GM12864 (cell line): ENCODE measurements around the gene HELZ2.

Experiments used
- DNase-seq: peaks from one replicate; pipeline ENCODE4 v3.0.0-alpha.2; 2011; ENCODE audit warnings: low read depth
- H3K4me3 ChIP-seq: 2 replicates; pipeline ENCODE4 v1.5.1; 2011; ENCODE audit warnings: mild to moderate bottlenecking, low read depth, low read length, control low read depth
- CTCF ChIP-seq: IDR thresholded peaks from 2 replicates; pipeline ENCODE4 v1.5.1; 2011; ENCODE audit warnings: low read depth, mild to moderate bottlenecking, moderate library complexity, low read length, control low read depth, inconsistent platforms; ENCODE audit errors: missing control alignments

The HELZ2 gene, protein sequence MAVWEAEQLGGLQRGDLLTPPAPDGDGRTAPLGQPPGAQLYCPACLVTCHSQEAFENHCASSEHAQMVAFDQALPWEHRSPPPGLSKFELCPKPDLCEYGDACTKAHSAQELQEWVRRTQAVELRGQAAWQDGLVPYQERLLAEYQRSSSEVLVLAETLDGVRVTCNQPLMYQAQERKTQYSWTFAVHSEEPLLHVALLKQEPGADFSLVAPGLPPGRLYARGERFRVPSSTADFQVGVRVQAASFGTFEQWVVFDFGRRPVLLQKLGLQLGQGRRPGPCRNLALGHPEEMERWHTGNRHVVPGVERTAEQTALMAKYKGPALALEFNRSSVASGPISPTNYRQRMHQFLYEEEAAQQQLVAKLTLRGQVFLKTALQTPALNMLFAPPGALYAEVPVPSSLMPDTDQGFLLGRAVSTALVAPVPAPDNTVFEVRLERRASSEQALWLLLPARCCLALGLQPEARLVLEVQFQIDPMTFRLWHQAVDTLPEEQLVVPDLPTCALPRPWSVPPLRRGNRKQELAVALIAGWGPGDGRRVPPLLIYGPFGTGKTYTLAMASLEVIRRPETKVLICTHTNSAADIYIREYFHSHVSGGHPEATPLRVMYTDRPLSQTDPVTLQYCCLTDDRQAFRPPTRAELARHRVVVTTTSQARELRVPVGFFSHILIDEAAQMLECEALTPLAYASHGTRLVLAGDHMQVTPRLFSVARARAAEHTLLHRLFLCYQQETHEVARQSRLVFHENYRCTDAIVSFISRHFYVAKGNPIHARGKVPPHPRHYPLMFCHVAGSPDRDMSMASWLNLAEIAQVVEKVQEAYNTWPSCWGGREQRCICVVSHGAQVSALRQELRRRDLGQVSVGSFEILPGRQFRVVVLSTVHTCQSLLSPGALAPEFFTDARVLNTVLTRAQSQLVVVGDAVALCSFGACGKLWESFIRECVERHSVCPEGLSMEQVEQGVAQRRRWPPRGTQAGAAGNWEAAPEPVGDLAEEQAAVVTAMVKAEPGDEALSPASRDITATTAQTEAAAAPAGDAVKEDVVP (N-terminal part only)

GRCh38 chr20:63574156-63574828 is at the start of gene HELZ2:
TSS of gene HELZ2 (minus strand) at chr20:63574239. CDS start at chr20:63572385, 1,854 bp downstream.
- no peak for DNase-seq
- H3K4me3 ChIP-seq: peak within 1 kb of the TSS; percentile 86
- TF ChIP-seq CTCF: no peak

- DNase-seq: no peak
- TF ChIP-seq CTCF: no peak
- no peak overlapping the region for H3K4me3 ChIP-seq
These were observed 48.7 kb upstream of the HELZ2 start for GRCh38 chr20:63622732-63623131.

DNA sequence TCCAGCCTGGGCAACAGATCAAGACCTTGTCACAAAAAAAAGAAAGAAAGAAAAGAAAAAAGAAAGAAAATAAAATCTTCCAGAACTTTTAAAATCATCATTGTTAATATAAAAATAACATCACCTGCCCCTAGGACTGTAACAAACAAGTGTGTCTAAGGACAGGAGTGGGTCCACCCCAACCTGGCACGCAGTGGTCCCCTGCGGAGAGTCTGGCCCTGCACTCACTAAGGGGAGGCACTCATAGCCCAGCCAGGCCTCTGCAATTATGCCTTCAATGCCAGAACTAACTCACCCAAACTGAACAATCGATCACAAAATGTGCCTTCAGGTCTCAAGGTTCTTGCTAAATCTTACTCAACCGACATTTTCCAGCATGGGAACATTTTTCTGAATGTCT is 48.1 kb upstream of the HELZ2 start:
- no peak for DNase-seq
- H3K4me3 ChIP-seq: no peak overlapping the region
- TF ChIP-seq CTCF: no peak

DNA sequence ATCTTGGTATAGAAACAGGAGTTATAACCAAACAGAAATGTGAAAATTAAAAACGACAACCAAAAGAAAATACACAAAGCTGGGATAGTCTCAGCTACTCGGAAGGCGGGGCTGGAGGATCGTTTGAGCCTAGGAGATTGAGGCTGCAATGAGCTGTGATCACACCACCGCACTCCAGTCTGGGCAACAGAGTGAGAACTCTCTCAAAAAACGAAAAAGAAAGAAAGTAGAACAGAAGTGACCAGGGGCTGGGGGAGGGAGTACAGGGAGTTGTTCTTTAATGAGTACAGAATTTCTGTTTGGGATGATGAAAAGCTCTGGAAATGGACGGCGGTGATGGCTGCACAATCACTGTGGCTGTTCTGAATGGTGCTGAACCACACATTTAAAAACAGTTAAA is 47.0 kb upstream of the HELZ2 start:
- no peak overlapping the region for H3K4me3 ChIP-seq
- no peak for DNase-seq
- TF ChIP-seq CTCF: no peak

- no peak overlapping the region for H3K4me3 ChIP-seq
- no peak for DNase-seq
- no peak for TF ChIP-seq CTCF
These were observed 45.5 kb upstream of the HELZ2 start for GRCh38 chr20:63619505-63619904.

DNA sequence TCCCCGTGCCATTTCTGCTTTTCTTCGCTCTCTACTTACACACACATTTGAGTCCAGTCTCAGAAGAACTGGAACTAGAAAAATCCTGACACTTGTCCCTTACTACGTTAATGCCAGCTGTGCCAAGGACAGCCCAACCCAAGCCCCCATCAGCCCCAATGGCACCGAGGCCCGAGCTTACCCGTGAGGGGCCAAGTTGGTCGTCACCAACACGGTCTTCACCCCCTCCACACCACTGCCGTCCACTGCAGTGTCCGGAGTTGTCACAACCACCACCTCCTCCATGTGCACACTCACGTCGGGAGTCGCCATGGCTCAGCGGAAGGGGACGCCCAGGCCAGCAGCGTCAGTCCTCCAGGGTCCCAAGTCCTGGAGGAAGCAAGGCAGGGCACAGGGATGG is 45.0 kb upstream of the HELZ2 start:
- no peak overlapping the region for H3K4me3 ChIP-seq
- no peak for TF ChIP-seq CTCF
- no peak for DNase-seq
